ENCODE data around the gene MINPP1.

DNA sequence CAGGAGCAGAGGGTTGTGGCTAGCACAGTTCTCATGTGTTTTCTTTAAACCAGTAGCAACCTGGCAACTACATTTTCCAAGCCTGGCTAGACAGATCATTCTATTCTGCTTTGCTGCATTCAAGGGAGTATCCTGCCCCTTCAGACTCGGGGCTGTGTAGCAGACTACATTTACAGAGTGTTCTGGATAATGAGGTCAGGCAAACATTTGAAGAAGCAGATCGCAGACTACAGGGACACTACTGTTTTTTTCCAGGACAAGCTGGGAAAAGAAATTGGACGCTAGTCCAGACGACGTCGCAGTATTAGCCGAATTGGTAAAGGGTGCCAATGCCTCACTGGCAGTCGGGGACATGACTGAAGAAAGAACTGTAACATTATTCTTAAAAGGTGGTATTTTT is 94.0 kb downstream of the MINPP1 start:
- TF ChIP-seq POLR2A (IDR thresholded peaks at IDR 0.05) = no peak
- TF ChIP-seq, protein P1, sequence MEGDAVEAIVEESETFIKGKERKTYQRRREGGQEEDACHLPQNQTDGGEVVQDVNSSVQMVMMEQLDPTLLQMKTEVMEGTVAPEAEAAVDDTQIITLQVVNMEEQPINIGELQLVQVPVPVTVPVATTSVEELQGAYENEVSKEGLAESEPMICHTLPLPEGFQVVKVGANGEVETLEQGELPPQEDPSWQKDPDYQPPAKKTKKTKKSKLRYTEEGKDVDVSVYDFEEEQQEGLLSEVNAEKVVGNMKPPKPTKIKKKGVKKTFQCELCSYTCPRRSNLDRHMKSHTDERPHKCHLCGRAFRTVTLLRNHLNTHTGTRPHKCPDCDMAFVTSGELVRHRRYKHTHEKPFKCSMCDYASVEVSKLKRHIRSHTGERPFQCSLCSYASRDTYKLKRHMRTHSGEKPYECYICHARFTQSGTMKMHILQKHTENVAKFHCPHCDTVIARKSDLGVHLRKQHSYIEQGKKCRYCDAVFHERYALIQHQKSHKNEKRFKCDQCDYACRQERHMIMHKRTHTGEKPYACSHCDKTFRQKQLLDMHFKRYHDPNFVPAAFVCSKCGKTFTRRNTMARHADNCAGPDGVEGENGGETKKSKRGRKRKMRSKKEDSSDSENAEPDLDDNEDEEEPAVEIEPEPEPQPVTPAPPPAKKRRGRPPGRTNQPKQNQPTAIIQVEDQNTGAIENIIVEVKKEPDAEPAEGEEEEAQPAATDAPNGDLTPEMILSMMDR (IDR thresholded peaks at IDR 0.05) = no peak
